Right atrium auricular region (tissue), 2 donors: ENCODE data around the gene IFITM5. TPM values are rescaled to one million over a fixed set of nuclear protein-coding genes. Genes with fewer than 3 reads are reported as not detected.

Source experiments
- DNase-seq: peaks from one replicate; pipeline ENCODE4 v3.0.0-alpha.2; 2019; ENCODE audit warnings: low spot score
- H3K27ac ChIP-seq, 2 donors: fragments of 200-600 bp; sonication (generic); 1 replicate in 1 of 2; 2 replicates in 1 of 2; pipeline ENCODE4 v1.5.1; 2016 to 2019
- H3K27me3 ChIP-seq, 2 donors: fragments of 200-600 bp; sonication (generic); one replicate each; pipeline versions ENCODE4 v1.5.1 to v1.6.0; 2017 to 2019
- H3K36me3 ChIP-seq: fragments of 200-600 bp; sonication (generic); one replicate; pipeline ENCODE4 v1.5.1; 2016
- H3K4me1 ChIP-seq, 2 donors: fragments of 200-600 bp; sonication (generic); one replicate each; pipeline versions ENCODE4 v1.5.1 to v1.6.0; 2017 to 2019
- H3K4me3 ChIP-seq, 2 donors: fragments of 200-600 bp; sonication (generic); 1 replicate in 1 of 2; 2 replicates in 1 of 2; pipeline ENCODE4 v1.5.1; 2017 to 2019; ENCODE audit warnings: mild to moderate bottlenecking in 1 of 2, moderate library complexity in 1 of 2
- H3K9me3 ChIP-seq, 2 donors: fragments of 200-600 bp; sonication (generic); one replicate each; pipeline ENCODE4 v1.5.1; 2019
- CTCF ChIP-seq, 2 donors: fragments of 200-600 bp; sonication (generic); IDR thresholded peaks; one replicate each; pipeline ENCODE4 v1.5.1; 2019; ENCODE audit warnings: antibody characterized with exemption in 2 of 2
- total RNA-seq, 2 donors: library from RNA; depleted of rRNA; stranded (reverse); fragments of >200 nt; gene quantifications; one replicate each; pipeline ENCODE4 v1.1.0, GENCODE V29; 2016

The IFITM5 gene
- total RNA-seq, 2 donors from 2014 or later: not detected

- no peak for DNase-seq
- Histone ChIP-seq H3K9me3 (no peaks in the 10 kb centered on the region), H3K4me3 (no peak overlapping the region), H3K4me1 (peaks cover 0 to 7% of the 10 kb centered on the region in 2 donors), H3K27ac (no peak overlapping the region), H3K36me3 (no peaks in the 10 kb centered on the region), H3K27me3 (peaks cover 0 to 5% of the 10 kb centered on the region in 2 donors)
- TF ChIP-seq CTCF (IDR thresholded peaks at IDR 0.05): no peak
Observed at GRCh38 chr11:304061-304506, 4.8 kb upstream of the IFITM5 start.

GRCh38 chr11:303363-303762 lies 4.0 kb upstream of the IFITM5 start:
- peaks cover 0 to 9% of the 10 kb centered on the region in 2 donors for H3K27me3 ChIP-seq
- DNase-seq: no peak
- peaks cover 0 to 7% of the 10 kb centered on the region in 2 donors for H3K4me1 ChIP-seq
- TF ChIP-seq CTCF (IDR thresholded peaks at IDR 0.05): no peak
- H3K36me3 ChIP-seq: no peaks in the 10 kb centered on the region
- H3K4me3 ChIP-seq: no peak overlapping the region
- H3K9me3 ChIP-seq: no peaks in the 10 kb centered on the region
- no peak overlapping the region for H3K27ac ChIP-seq

GRCh38 chr11:299951-300735 lies 817 bp upstream of the IFITM5 start:
- DNase-seq: no peak
- H3K27me3 ChIP-seq: peaks cover 0 to 9% of the 10 kb centered on the region in 2 donors

GRCh38 chr11:298406-299065 lies 790 bp downstream of the IFITM5 start:
- H3K9me3 ChIP-seq: no peaks in the 10 kb centered on the region
- H3K36me3 ChIP-seq: no peaks in the 10 kb centered on the region
- peaks cover 0 to 9% of the 10 kb centered on the region in 2 donors for H3K27me3 ChIP-seq
- no peak for DNase-seq
- H3K27ac ChIP-seq: no peak overlapping the region
- peaks cover 0 to 7% of the 10 kb centered on the region in 2 donors for H3K4me1 ChIP-seq
- no peak for TF ChIP-seq CTCF (IDR thresholded peaks at IDR 0.05)
- H3K4me3 ChIP-seq: no peak overlapping the region

More at GRCh38 chr11:299951-300735, 817 bp upstream of the IFITM5 start:
- no peaks in the 10 kb centered on the region for H3K9me3 ChIP-seq
- peaks cover 0 to 7% of the 10 kb centered on the region in 2 donors for H3K4me1 ChIP-seq
- TF ChIP-seq CTCF (IDR thresholded peaks at IDR 0.05): no peak
- no peak overlapping the region for H3K4me3 ChIP-seq
- no peak overlapping the region for H3K27ac ChIP-seq
- no peaks in the 10 kb centered on the region for H3K36me3 ChIP-seq

- no peak for TF ChIP-seq CTCF (IDR thresholded peaks at IDR 0.05)
- Histone ChIP-seq H3K27me3 (peaks cover 0 to 9% of the 10 kb centered on the region in 2 donors), H3K36me3 (no peaks in the 10 kb centered on the region), H3K9me3 (no peaks in the 10 kb centered on the region), H3K4me3 (no peak overlapping the region), H3K27ac (no peak overlapping the region), H3K4me1 (peaks cover 0 to 7% of the 10 kb centered on the region in 2 donors)
- DNase-seq: no peak
Observed at GRCh38 chr11:297586-298405, 1.5 kb downstream of the IFITM5 start.
